GM19467 (cell line): ENCODE measurements around the gene TEKTIP1.
"Not testable (repeated sequence)": the region's sequence is repeated elsewhere in the genome, so short reads cannot be mapped to it uniquely, and the experiment has no call there.

Source experiments
- ATAC-seq: cut with Tn5 transposase; IDR thresholded peaks from one replicate; pipeline ENCODE4 v1.9.1; 2021; ENCODE audit warnings: mild to moderate bottlenecking, moderate library complexity; ENCODE audit not compliant: unreplicated experiment

The TEKTIP1 gene

DNA sequence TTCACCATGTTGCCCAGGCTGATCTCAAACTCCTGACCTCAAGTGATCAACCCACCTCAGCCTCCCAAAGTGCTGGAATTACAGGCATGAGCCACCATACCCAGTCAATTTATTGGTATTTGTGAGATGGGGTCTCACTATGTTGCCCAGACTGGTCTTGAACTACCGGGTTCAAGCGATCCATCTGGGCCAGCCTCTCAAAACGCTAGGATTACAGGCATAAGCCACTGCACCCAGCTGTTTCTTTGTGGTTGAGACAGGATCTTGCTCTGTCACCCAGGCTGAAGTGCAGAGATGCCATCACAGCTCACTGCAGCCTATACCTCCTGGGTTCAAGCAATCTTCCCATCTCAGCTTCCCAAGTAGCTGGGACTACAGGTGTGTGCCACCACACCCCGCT, 42.8 kb downstream of the TEKTIP1 start:
- not testable (repeated sequence) for ATAC-seq

DNA sequence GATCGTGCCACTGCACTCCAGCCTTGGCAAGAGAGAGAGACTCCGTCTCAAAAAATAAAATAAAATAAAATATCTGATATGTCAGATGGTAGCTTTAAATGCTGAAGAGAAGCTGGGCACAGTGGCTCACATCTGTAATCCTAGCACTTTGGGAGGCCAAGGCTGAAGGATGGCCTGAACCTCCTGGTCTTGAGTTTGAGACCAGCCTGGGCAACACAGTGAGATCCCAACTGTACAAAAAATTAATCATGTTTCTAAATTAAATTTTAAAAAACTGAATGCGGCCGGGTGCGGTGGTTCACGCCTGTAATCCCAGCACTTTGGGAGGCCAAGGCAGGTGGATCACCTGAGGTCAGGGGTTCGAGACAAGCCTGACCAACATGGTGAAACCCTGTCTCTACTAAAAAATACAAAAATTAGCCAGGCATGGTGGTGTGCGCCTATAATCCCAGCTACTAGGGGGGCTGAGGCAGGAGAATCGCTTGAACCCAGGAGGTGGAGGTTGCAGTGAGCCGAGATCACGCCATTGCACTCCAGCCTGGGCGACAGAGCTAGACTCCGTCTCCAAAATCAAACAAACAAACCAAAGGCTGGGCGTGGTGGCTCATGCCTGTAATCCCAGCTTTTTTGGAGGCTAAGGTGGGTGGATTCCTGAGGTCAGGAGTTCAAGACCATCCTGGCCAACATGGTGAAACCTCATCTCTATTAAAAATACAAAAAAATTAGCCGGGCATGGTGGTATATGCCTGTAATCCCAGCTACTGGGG, 45.2 kb downstream of the TEKTIP1 start:
- not testable (repeated sequence) for ATAC-seq

DNA sequence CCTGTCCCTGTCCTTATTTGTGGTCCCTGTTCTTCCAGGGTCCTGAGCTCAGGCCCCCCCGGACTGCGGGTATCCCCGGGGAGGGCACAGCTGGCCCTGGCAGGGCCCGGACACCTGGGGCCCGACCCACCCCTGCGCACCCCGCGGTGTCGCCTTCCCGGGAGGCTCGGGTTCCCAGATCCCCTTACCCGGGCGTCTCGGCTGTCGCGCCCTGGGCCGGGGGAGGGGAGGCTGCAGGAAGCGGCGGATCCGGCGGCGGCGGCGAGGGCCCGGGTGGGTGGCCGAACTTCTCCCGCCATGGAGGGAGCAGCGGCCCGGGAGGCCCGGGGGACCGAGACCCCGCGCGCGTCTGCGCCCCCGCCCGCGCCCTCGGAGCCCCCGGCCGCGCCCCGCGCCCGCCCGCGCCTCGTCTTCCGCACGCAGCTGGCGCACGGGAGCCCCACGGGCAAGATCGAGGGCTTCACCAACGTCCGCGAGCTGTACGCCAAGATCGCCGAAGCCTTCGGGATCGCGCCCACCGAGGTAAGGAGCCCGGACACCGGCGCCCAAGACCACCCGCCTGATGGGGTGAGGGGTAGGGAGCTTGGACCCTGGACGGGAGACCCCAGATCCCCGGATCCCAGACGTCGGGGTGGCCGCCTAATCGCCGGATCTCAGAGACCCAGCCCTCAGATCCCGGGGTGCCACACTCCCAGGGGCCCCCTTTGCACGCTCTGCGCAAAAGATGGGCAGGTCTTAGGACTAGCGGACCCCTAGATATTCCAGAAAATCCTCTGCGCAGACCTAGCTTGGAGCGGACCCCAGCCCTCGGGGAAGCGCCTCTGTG, 46.5 kb downstream of the TEKTIP1 start, which contains the start of gene GIPC3:
Gene GIPC3 (plus strand): TSS at position 178 of the 826 bp plus-strand sequence. CDS start 120 bp downstream, at position 298.
- ATAC-seq = no peak

DNA sequence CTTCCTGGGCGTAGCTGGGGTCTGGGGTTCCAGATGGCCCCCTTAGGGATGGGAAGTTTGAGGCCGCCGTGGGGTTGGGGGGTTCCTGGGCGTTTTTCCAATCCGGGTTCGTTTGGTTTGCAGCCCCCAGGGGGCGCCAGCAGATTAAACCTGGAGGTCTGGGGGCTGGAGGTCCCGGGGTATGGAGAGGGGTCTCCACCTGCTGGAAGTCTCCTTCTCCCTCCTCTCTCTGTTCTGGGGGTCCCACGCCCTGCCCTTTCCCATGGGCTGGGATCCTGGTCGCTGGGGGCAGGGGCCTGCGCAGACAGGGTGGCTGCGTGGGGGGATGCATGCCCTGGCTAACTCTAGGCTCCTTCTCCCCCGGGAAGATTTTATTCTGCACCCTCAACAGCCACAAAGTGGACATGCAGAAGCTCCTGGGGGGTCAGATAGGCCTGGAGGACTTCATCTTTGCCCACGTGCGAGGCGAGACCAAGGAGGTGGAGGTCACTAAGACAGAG, 47.2 kb downstream of the TEKTIP1 start:
- no peak for ATAC-seq

DNA sequence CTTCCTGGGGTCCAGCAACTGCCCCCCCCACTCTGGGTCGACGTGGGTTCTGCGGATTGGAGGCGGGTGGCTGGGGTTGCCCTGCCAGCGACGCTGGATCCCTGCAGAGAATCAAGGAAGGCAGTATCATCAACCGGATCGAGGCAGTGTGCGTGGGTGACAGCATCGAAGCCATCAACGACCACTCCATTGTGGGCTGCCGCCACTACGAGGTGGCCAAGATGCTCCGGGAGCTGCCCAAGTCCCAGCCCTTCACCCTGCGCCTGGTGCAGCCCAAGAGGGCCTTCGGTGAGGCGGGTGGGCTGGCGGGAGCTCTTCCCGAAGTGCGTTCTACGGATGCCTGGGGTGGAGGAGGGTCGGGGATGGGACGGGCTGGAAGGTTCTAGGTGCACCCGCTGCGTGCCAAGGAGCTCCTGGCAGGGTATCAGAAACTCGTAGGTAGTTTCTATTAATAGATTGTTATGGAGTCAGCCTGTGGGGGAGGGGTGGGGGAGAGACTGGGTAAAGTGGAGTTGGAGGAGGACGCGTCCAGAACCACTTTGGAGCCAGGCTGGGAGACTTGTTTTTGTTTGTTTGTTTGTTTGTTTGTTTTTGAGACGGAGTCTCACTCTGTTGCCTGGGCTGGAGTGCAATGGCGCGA, 47.9 kb downstream of the TEKTIP1 start:
- no peak for ATAC-seq

DNA sequence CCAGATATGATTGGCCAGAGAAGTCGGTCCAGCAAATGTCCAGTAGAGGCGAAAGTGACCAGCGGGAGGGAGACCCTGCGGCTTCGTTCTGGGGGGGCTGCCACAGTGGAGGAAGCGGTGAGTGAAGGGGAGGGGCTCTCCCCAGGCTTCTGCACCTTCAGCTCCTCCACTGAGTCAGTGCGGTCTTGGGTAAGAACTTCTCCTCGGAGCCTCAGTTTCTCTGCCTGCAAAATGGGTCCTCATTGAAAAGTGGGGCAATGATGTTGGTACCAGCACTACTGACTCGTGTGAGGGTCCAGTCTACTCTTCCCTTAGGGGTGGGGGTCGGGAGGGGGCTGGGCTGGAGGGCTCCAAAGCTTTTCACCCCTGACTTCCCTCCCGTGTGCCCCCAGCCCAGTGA, 50.5 kb downstream of the TEKTIP1 start:
- ATAC-seq = no peak

DNA sequence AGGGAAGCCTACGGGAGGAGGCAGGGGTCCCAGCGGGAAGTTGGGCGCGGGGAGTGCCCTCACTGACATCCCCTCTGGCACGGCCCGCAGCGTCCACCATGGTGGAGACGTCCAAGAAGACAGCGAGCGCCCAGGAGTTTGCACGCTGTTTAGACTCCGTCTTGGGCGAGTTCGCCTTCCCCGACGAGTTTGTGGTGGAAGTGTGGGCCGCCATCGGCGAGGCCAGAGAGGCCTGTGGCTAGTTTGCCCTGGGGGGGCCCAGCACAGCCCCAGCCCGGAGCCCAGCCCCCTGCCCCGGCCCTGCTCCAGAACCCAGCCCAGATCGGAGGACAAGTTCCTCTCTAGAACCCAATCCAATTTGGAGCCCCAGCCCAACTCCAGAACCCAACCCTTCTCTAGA, 51.0 kb downstream of the TEKTIP1 start:
- no peak for ATAC-seq

DNA sequence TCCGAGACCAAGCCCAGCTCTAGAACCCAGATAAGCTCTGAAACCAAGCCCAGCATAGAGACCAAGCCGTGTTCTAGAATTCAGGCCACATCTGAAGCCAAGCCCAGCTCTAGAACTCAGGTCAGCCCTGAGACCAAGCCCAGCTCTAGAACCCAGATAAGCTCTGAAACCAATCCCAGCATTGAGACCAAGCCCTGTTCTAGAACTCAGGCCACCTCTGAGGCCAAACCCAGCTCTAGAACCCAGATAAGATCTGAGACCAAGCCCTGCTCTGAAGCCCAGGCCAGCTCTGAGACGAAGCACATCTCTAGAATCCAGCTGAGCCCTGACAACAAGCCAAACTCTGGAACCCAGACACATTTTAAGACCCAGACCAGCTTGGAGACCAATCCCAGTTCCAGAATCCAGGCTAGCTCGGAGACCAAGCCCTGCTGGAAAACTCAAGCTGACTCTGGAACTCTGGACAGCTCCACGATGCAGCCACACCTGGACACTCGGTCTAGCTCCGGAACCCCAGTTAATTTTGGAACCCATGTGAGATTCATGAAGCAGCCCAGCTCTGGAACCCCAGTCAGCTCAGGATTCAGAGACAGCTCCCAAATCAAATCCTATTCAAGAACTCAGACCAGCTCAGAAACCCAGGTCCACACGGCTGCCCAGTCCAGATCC, 52.2 kb downstream of the TEKTIP1 start:
- no peak for ATAC-seq

DNA sequence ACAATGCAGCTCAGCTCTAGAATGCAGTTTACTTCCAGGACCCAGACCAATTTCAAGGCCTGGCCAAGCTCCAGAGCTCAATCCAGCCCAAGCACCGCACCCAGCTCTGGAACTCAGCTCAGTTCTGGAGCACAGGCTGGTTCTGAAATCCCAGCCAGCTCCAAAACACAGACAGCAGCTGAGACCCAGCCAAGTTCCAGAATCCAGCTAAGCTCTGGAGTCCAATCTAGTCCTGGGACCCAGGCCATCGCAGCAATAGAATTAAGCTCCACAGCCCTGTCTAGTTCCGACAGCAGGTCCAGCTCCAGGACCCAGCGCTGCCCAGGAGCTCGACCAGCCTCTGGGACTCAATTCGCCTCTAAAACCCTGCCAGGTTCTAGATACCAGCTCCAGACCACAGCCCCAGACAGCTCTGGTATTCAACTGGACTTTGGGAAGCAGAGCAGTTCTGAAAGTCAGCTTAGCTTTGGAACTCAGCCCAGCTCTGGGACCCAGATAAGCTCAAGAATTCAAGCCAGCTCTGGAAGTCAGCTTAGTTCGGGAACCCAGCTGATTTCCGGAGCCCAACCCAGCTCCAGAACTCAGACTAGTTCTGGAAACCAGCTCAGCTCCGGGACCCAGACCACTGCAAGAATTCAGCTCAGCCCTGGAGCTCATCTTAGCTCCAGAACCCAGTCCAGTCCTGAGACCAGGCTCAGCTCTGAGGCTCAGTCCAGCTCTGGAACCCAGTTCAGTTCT, 53.1 kb downstream of the TEKTIP1 start:
- no peak for ATAC-seq

DNA sequence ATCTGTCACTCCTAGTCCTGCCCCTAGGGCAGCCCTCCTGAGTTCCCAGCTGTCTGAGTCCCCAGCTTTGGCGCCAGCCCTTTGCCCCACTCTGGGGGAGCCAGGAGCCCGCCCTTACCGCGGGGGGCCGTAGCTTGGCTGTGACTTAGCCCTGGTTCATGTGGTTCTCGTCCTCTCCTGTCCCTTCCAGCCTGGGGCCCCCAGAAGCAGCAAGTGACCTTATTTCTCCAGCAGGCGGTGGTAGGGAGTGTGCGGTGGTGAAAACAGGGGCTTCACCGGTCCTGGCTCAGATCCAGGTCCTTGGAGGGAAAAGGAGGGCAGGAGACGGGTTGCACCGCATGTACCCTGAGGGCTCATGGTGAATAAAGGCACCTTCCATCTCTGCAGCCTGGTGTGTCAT, 54.2 kb downstream of the TEKTIP1 start:
- no peak for ATAC-seq
